HCT116 (cell line): Measurements from ENCODE around the gene KRTAP1-4. TPM values are rescaled to one million over a fixed set of nuclear protein-coding genes. Genes with fewer than 3 reads are reported as not detected.

Experiments
- ATAC-seq: fragments of 200-7000 bp; cut with Tn5 transposase; 2 replicates; pipeline ENCODE4 v1.9.1; 2020; ENCODE audit warnings: mild to moderate bottlenecking, moderate library complexity
- BruUV-seq: library from RNA; stranded (reverse); fragments of 400-500 nt; replicated peaks from 2 replicates; lab custom pipeline; 2021; lab: Mats Ljungman, UMichigan
- CTCF ChIA-PET: fragments of 300-600 bp; sonication (Branson Sonifier 250); formaldehyde crosslinking; loops from one replicate; lab custom pipeline; 2021; ENCODE audit warnings: antibody characterized with exemption; lab: Charles Lee
- POLR2A ChIA-PET: fragments of 300-600, 350-600 bp; sonication (Branson Sonifier 250); formaldehyde crosslinking; loops from one replicate; lab custom pipeline; 2021; ENCODE audit warnings: antibody characterized with exemption; lab: Charles Lee
- RAD21 ChIA-PET, 2 experiments: fragments of 300-600 bp; sonication (Branson Sonifier 250); formaldehyde crosslinking; loops; one replicate each; lab custom pipeline; 2023; ENCODE audit warnings: low total read pairs in 2 of 2; ENCODE audit not compliant: uncharacterized antibody in 2 of 2, unreplicated experiment in 2 of 2, low non-redundant PET in 1 of 2; lab: Charles Lee
- DNase-seq: peaks from one replicate; pipeline ENCODE4 v3.0.0-alpha.2; 2010; ENCODE audit warnings: low read depth, low spot score
- H2AFZ ChIP-seq: fragments of 200-600 bp; shearing (Covaris generic), sonication (generic); 2 replicates; pipeline ENCODE4 v1.6.1; 2017; ENCODE audit warnings: low read depth, mixed run types, mixed read lengths, antibody characterized with exemption, low read length; ENCODE audit not compliant: poor library complexity, severe bottlenecking
- H3K27ac ChIP-seq: 2 replicates; pipeline ENCODE4 v1.5.1; 2012; ENCODE audit warnings: low read depth, low read length
- H3K27me3 ChIP-seq: fragments of 200-600 bp; sonication (generic); 2 replicates; pipeline ENCODE4 v1.6.1; 2016; ENCODE audit warnings: mixed run types, low read length, mixed read lengths; ENCODE audit not compliant: insufficient read depth
- H3K36me3 ChIP-seq, 2 experiments: fragments of 200-500 bp in 1 of 2; fragments of 200-600 bp in 1 of 2; sonication (Bioruptor generic) in 1 of 2; sonication (generic) in 1 of 2; 2 replicates each; pipeline versions ENCODE4 v1.5.1 to v1.6.1; 2014 to 2016; ENCODE audit warnings: low read length in 2 of 2, inconsistent platforms in 1 of 2, mixed read lengths in 1 of 2, mixed run types in 1 of 2; ENCODE audit not compliant: insufficient read depth in 2 of 2, control insufficient read depth in 1 of 2
- H3K4me1 ChIP-seq, 2 experiments: fragments of 200-600 bp in 1 of 2; sonication (generic) in 1 of 2; 2 replicates each; pipeline versions ENCODE4 v1.5.1 to v1.6.1; 2012 to 2017; ENCODE audit warnings: low read length in 2 of 2, inconsistent platforms in 1 of 2, mild to moderate bottlenecking in 1 of 2, mixed read lengths in 1 of 2, mixed run types in 1 of 2, moderate library complexity in 1 of 2; ENCODE audit not compliant: insufficient read depth in 2 of 2, control insufficient read depth in 1 of 2
- H3K4me2 ChIP-seq: fragments of 200-600 bp; sonication (generic); 2 replicates; pipeline ENCODE4 v1.6.1; 2017; ENCODE audit warnings: mixed run types, low read length, mixed read lengths
- H3K4me3 ChIP-seq, 2 experiments: fragments of 200-600 bp in 1 of 2; sonication (generic) in 1 of 2; replicated peaks in 1 of 2; 2 replicates each; pipeline ENCODE4 v1.5.1; 2011 to 2016; ENCODE audit warnings: low read length in 2 of 2, control low read depth in 1 of 2, low read depth in 1 of 2, mild to moderate bottlenecking in 1 of 2, mixed read lengths in 1 of 2, mixed run types in 1 of 2
- H3K79me2 ChIP-seq: fragments of 200-600 bp; sonication (generic); 2 replicates; pipeline ENCODE4 v1.6.1; 2017; ENCODE audit warnings: mild to moderate bottlenecking, mixed run types, low read length, moderate library complexity, mixed read lengths; ENCODE audit not compliant: insufficient read depth
- H3K9ac ChIP-seq: fragments of 200-600 bp; sonication (generic); 2 replicates; pipeline ENCODE4 v1.6.1; 2016; ENCODE audit warnings: low read length, mixed read lengths
- H3K9me2 ChIP-seq: fragments of 200-600 bp; sonication (generic), shearing (Covaris generic); 2 replicates; pipeline ENCODE4 v1.6.1; 2017; ENCODE audit warnings: mixed run types, mild to moderate bottlenecking, moderate library complexity; ENCODE audit not compliant: insufficient read depth
- H3K9me3 ChIP-seq, 2 experiments: fragments of 200-500 bp in 1 of 2; fragments of 200-600 bp in 1 of 2; sonication (Bioruptor generic) in 1 of 2; sonication (generic) in 1 of 2; 2 replicates each; pipeline ENCODE4 v1.6.1; 2014 to 2017; ENCODE audit warnings: low read length in 2 of 2, mixed read lengths in 2 of 2, inconsistent platforms in 1 of 2, low read depth in 1 of 2, mild to moderate bottlenecking in 1 of 2, mixed run types in 1 of 2, moderate library complexity in 1 of 2; ENCODE audit not compliant: control insufficient read depth in 1 of 2, insufficient read depth in 1 of 2
- H4K20me1 ChIP-seq: fragments of 200-600 bp; sonication (generic), shearing (Covaris generic); 2 replicates; pipeline ENCODE4 v1.6.1; 2017; ENCODE audit warnings: mixed run types, mild to moderate bottlenecking, moderate library complexity; ENCODE audit not compliant: insufficient read depth
- ATF3 ChIP-seq: IDR thresholded peaks from 2 replicates; pipeline ENCODE4 v1.6.1; 2012
- CBX3 ChIP-seq: IDR thresholded peaks from 2 replicates; pipeline ENCODE4 v1.6.1; 2012; ENCODE audit warnings: low read depth
- CEBPB ChIP-seq: IDR thresholded peaks from 2 replicates; pipeline ENCODE4 v1.6.1; 2012; ENCODE audit warnings: low read depth
- ELF1 ChIP-seq: IDR thresholded peaks from 2 replicates; pipeline ENCODE4 v1.6.1; 2012; ENCODE audit warnings: low read depth, borderline replicate concordance
- EZH2phosphoT487 ChIP-seq: fragments of 200-600 bp; IDR thresholded peaks from 2 replicates; pipeline ENCODE4 v1.6.1; 2018; ENCODE audit warnings: antibody characterized with exemption, borderline replicate concordance
- JUND ChIP-seq: IDR thresholded peaks from 2 replicates; pipeline ENCODE4 v1.6.1; 2012
- POLR2AphosphoS5 ChIP-seq: IDR thresholded peaks from 2 replicates; pipeline ENCODE4 v1.6.1; 2011; ENCODE audit warnings: mild to moderate bottlenecking, low read depth, low read length, moderate library complexity
- RAD21 ChIP-seq: IDR thresholded peaks from 2 replicates; pipeline ENCODE4 v1.6.1; 2012; ENCODE audit warnings: low read depth, mild to moderate bottlenecking
- REST ChIP-seq: IDR thresholded peaks from 2 replicates; pipeline ENCODE4 v1.6.1; 2012; ENCODE audit warnings: low read depth
- SIN3A ChIP-seq: IDR thresholded peaks from 2 replicates; pipeline ENCODE4 v1.6.1; 2012; ENCODE audit warnings: low read depth
- SRF ChIP-seq: IDR thresholded peaks from 2 replicates; pipeline ENCODE4 v1.6.1; 2012; ENCODE audit warnings: low read depth
- YY1 ChIP-seq: IDR thresholded peaks from 2 replicates; pipeline ENCODE4 v1.6.1; 2011; ENCODE audit warnings: low read length, low read depth, moderate library complexity, mild to moderate bottlenecking; ENCODE audit not compliant: insufficient replicate concordance; ENCODE audit errors: extremely low read depth
- ZBTB33 ChIP-seq: IDR thresholded peaks from 2 replicates; pipeline ENCODE4 v1.6.1; 2011; ENCODE audit warnings: mild to moderate bottlenecking, low read length, moderate library complexity; ENCODE audit not compliant: insufficient replicate concordance; ENCODE audit errors: extremely low read depth
- ZFX ChIP-seq: fragments of 450-650 bp; IDR thresholded peaks from 2 replicates; pipeline ENCODE4 v1.6.1; 2017
- ZNF274 ChIP-seq: fragments of 200-500 bp; sonication (Bioruptor generic); IDR thresholded peaks from 2 replicates; pipeline ENCODE4 v1.6.1; 2014; ENCODE audit warnings: mild to moderate bottlenecking, low read depth, low read length, inconsistent platforms
- intact Hi-C: fragments of 100-400 bp; cut with micrococcal nuclease; formaldehyde crosslinking; loops from 2 replicates; pipeline ENCODE4 v1.10.0; 2022
- total RNA-seq: library from RNA; stranded (reverse); gene quantifications from one replicate; pipeline ENCODE4 v1.2.1, GENCODE V29; 2021; ENCODE audit not compliant: unreplicated experiment

KRTAP1-4 gene
- total RNA-seq, 1 experiment from 2014 or later, result not detected

- TF ChIP-seq POLR2AphosphoS5 (no peak), ATF3 (no peak)
Observed at GRCh38 chr17:41004397-41004796, 25.6 kb downstream of the KRTAP1-4 start (continued).

- Histone ChIP-seq H3K9ac (no peak overlapping the region), H3K27ac (no peak overlapping the region), H3K4me2 (no peak overlapping the region), H3K27me3 (no peaks in the 10 kb centered on the region), H2AFZ (no peak overlapping the region), H3K4me3 (no peak overlapping the region), H3K4me1 (peaks cover 0 to 1% of the 10 kb centered on the region in 2 experiments; a peak in 2 of 4 replicates), H3K36me3 (no peaks in the 10 kb centered on the region), H3K9me2 (no peaks in the 10 kb centered on the region)
- DNase-seq (no peak), ATAC-seq (no peak)
- ChIA-PET POLR2A (interaction anchor here (0.7 to 1.1 kb wide), 2 partner anchors 16 to 511 kb away, joined by 3 read pairs; no protein-coding TSS in a partner anchor), CTCF (no interaction called here), RAD21 (no interaction called here)
- intact Hi-C loops, result no loop called here
- no TSS peak for BruUV-seq
- TF ChIP-seq SIN3A (no peak), YY1 (no peak), CEBPB (no peak), REST (no peak), JUND (no peak), RAD21 (no peak), ZBTB33 (no peak), SRF (no peak), EZH2phosphoT487 (no peak), CBX3 (no peak), ZNF274 (no peak), ZFX (no peak), POLR2AphosphoS5 (no peak), ELF1 (no peak)
- TF ChIP-seq, all 23 proteins: peak for 0
- Histone ChIP-seq H3K9me3 (no peaks in the 10 kb centered on the region), H4K20me1 (no peaks in the 10 kb centered on the region), H3K79me2 (no peaks in the 10 kb centered on the region)
Observed at GRCh38 chr17:41003926-41004325, 26.1 kb downstream of the KRTAP1-4 start.
